ENCODE measurements around the gene MAML3. TPM values are rescaled to one million over a fixed set of nuclear protein-coding genes. Genes with fewer than 3 reads are reported as not detected.

The MAML3 gene
- total RNA-seq, 4 donors from 2014 or later = 18.2 to 42.7 (median 28.6) TPM

DNA sequence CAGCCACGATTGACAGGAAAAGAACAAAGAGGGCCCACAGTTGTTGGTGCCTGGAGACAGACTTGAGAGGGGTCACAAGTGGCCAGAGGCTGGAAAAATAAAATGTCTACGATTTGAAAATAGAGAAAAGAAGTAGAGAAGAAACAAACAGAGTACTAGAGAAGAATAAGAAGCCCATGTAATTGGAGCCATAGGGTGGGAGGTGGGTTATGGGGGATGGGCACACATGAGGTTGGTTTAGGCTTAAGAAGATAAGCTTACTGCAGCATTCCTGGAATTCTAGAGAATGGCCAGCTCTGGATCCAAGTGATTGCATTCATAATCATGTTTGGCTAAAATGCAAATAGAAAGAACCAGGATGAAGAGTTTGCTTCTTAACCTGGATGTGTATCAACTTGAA lies 210.7 kb downstream of the MAML3 start:
- H3K9me3 ChIP-seq = no peaks in the 10 kb centered on the region
- no peaks in the 10 kb centered on the region for H3K27me3 ChIP-seq
- no peak for DNase-seq (ENCODE audit: low spot score in 2 of 2)
- WGBS = 59% methylated on average over 2 of the region's 2 CpGs
- H3K4me1 ChIP-seq = peaks cover 24% of the 10 kb centered on the region
- no peak for TF ChIP-seq EP300 (IDR thresholded peaks at IDR 0.05)
- TF ChIP-seq, protein P1, sequence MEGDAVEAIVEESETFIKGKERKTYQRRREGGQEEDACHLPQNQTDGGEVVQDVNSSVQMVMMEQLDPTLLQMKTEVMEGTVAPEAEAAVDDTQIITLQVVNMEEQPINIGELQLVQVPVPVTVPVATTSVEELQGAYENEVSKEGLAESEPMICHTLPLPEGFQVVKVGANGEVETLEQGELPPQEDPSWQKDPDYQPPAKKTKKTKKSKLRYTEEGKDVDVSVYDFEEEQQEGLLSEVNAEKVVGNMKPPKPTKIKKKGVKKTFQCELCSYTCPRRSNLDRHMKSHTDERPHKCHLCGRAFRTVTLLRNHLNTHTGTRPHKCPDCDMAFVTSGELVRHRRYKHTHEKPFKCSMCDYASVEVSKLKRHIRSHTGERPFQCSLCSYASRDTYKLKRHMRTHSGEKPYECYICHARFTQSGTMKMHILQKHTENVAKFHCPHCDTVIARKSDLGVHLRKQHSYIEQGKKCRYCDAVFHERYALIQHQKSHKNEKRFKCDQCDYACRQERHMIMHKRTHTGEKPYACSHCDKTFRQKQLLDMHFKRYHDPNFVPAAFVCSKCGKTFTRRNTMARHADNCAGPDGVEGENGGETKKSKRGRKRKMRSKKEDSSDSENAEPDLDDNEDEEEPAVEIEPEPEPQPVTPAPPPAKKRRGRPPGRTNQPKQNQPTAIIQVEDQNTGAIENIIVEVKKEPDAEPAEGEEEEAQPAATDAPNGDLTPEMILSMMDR (IDR thresholded peaks at IDR 0.05) = no peak
- TF ChIP-seq POLR2AphosphoS5 (IDR thresholded peaks at IDR 0.05) = no peak
- no peaks in the 10 kb centered on the region for H3K36me3 ChIP-seq
- H3K4me3 ChIP-seq = no peak overlapping the region
- H3K27ac ChIP-seq = no peak overlapping the region

DNA sequence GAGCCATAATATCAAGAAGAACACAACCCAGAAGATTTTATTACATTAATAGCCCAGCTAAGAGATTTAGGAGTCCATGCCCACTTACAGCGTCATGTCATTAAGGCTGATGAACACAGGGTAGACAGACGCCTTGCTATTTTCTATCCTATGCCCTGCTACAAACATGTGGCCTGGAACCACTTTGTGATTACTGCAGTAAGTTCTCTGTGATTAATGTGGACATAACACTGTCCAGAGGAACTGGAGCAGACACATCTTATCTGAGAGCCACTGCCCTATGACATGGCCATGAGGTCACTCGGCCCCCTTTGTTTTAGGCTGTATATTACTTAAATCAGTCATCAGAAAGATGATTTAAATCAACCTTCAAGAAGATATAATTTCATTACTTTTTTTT lies 211.7 kb downstream of the MAML3 start:
- TF ChIP-seq POLR2AphosphoS5 (IDR thresholded peaks at IDR 0.05) (no peak), POLR2A (IDR thresholded peaks at IDR 0.05) (no peak), EP300 (IDR thresholded peaks at IDR 0.05) (no peak)
- TF ChIP-seq, protein P1 (IDR thresholded peaks at IDR 0.05) = no peak
- Histone ChIP-seq H3K9me3 (no peaks in the 10 kb centered on the region), H3K4me1 (peaks cover 20% of the 10 kb centered on the region), H3K27ac (no peak overlapping the region), H3K36me3 (no peaks in the 10 kb centered on the region), H3K27me3 (no peaks in the 10 kb centered on the region), H3K4me3 (no peak overlapping the region)
- WGBS = 89% methylated on average over 3 of the region's 3 CpGs
- no peak for DNase-seq (ENCODE audit: low spot score in 2 of 2)

DNA sequence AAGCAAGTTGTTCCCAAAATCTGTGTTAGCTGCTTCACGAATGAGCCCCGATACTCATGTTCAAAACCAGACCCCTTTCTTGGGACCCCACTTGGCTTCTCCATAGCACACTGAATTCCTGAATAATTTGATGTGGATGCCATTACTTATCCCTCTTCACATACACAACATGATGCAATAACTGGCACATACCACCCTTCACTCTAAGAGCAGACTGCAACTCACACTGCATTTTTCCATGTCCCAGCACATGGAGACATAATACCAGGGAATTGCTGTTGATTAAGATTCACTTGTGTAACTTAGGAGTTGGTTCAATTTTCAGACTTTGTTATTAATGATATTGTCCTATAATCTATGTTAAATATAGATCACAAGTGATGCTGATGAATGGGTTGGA lies 213.4 kb downstream of the MAML3 start:
- no peaks in the 10 kb centered on the region for H3K27me3 ChIP-seq
- no peaks in the 10 kb centered on the region for H3K9me3 ChIP-seq
- 88% methylated on average over 2 of the region's 2 CpGs for WGBS
- H3K36me3 ChIP-seq = no peaks in the 10 kb centered on the region
- H3K4me1 ChIP-seq = peaks cover 4% of the 10 kb centered on the region
- TF ChIP-seq, protein P1 (IDR thresholded peaks at IDR 0.05) = no peak
- TF ChIP-seq EP300 (IDR thresholded peaks at IDR 0.05) (no peak), POLR2A (IDR thresholded peaks at IDR 0.05) (no peak), POLR2AphosphoS5 (IDR thresholded peaks at IDR 0.05) (no peak)
- DNase-seq (ENCODE audit: low spot score in 2 of 2) = no peak
- no peak overlapping the region for H3K4me3 ChIP-seq
- H3K27ac ChIP-seq = no peak overlapping the region

DNA sequence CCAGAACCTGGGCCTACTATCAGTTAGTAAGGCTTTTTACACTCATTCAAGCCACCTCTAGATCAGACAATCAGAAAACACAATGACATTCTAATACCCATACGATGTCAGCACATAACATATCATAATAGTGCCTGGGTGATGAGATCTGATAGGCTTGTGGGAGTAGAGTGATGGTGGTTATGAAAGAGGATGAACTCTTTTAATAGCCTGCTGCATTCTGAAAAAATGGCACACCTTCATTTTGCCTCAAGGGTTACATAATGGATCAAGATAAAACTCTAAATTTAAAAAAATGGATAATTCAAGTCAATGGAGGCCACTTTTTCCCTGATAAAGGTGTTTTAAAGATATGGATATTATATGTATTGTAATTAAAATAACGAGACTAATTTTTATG lies 215.6 kb downstream of the MAML3 start:
- H3K4me3 ChIP-seq = no peak overlapping the region
- H3K4me1 ChIP-seq = peaks cover 17% of the 10 kb centered on the region
- no peak for TF ChIP-seq POLR2A (IDR thresholded peaks at IDR 0.05)
- no peak for TF ChIP-seq POLR2AphosphoS5 (IDR thresholded peaks at IDR 0.05)
- no peak for TF ChIP-seq EP300 (IDR thresholded peaks at IDR 0.05)
- TF ChIP-seq, protein P1 (IDR thresholded peaks at IDR 0.05) = no peak
- no peaks in the 10 kb centered on the region for H3K9me3 ChIP-seq
- no peaks in the 10 kb centered on the region for H3K27me3 ChIP-seq
- H3K27ac ChIP-seq = no peak overlapping the region
- DNase-seq (ENCODE audit: low spot score in 2 of 2) = no peak
- H3K36me3 ChIP-seq = no peaks in the 10 kb centered on the region
- whole genome bisulfite sequencing = 77% methylated on average over 2 of the region's 2 CpGs

DNA sequence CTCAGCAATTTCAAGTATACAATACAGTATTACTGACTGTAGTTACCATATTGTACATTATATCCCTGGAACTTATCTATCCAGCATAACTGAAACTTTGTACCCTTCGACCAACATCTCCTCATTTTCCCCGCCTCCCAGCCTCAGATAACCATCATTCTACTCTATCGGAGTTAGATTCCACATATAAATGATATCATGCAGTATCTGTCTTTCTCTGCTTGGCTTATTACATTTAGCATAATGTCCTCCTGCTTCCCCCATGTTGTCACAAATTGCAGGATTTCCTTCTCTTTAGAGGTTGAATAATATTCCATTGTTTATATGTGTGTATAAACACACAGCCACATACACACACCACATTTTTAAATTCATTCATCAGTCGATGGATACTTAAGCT lies 218.1 kb downstream of the MAML3 start:
- Histone ChIP-seq H3K9me3 (no peaks in the 10 kb centered on the region), H3K4me3 (no peak overlapping the region), H3K36me3 (no peaks in the 10 kb centered on the region), H3K27me3 (no peaks in the 10 kb centered on the region), H3K27ac (no peak overlapping the region), H3K4me1 (peaks cover 17% of the 10 kb centered on the region)
- WGBS = 84% methylated on average over 4 of the region's 4 CpGs
- TF ChIP-seq POLR2A (IDR thresholded peaks at IDR 0.05) = no peak
- TF ChIP-seq EP300 (IDR thresholded peaks at IDR 0.05) = no peak
- TF ChIP-seq, protein P1 (IDR thresholded peaks at IDR 0.05) = no peak
- TF ChIP-seq POLR2AphosphoS5 (IDR thresholded peaks at IDR 0.05) = no peak
- no peak for DNase-seq (ENCODE audit: low spot score in 2 of 2)

All from suprapubic skin (tissue), 4 donors.